ENCODE results near the gene MAMSTR. TPM values are rescaled to one million over a fixed set of nuclear protein-coding genes. Genes with fewer than 3 reads are reported as not detected.

MAMSTR gene
- total and polyA plus RNA-seq, 2 donors (not counting 1 experiment from before 2014, with no cell fraction given), result 0.60 to 1.6 TPM

DNA sequence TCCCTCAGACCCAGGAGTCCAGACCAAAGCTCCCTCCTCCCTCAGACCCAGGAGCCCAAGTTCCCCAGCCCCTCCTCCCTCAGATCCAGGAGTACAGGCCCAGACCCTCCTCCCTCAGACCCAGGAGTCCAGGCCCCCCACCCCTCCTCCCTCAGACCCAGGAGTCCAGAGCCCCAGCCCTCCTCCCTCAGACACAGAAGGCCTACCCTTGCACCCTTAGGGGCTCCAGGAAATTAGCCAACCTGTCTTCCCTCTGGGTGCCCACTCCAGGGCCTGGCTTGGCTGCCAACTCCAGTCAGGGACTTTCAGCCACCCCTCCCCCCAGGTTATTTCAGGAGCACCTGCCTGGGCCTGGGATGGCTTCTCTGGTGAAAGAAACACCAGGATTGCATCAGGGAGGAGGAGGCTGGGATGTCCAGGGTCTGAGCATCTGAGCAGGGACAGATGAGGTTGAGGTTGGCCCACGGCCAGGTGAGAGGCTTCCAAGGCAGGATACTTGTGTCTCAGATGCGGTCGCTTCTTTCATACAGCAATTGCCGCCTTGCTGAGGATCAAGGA is 35.6 kb upstream of the MAMSTR start, which contains the start of gene FGF21:
TSS of gene FGF21 (plus strand) at position 441 of the 558 bp plus-strand sequence. CDS start 713 bp downstream, outside the sequence.
- H3K4me2 ChIP-seq (replicated peaks; ENCODE audit: low read depth, low read length, poor library complexity, severe bottlenecking), result no peak within 1 kb of the TSS
- no peaks in the 10 kb centered on the region for H3K79me2 ChIP-seq (ENCODE audit: control insufficient read depth, insufficient read depth, low read length)
- peaks cover 0 to 56% (median 20%) of the 10 kb centered on the region in 4 experiments for H3K27me3 ChIP-seq (replicated peaks in 1 of 4; ENCODE audit: control extremely low read depth in 1 of 4, control insufficient read depth in 3 of 4, insufficient read depth in 4 of 4, low read length in 3 of 4)
- H3K4me1 ChIP-seq (ENCODE audit: control insufficient read depth in 2 of 2, insufficient read depth in 2 of 2, low read length in 2 of 2), result peaks cover 15 to 16% of the 10 kb centered on the region in 2 donors
- Mint-ChIP-seq H3K27me3 (peaks cover 34% of the 10 kb centered on the region), H3K27ac (no peak within 1 kb of the TSS), H3K4me3 (no peak within 1 kb of the TSS), H3K4me1 (peaks cover 15% of the 10 kb centered on the region), H3K9me3 (ENCODE audit: insufficient read depth) (no peaks in the 10 kb centered on the region)
- H4K20me1 ChIP-seq (ENCODE audit: control insufficient read depth, insufficient read depth, low read length, poor library complexity, severe bottlenecking), result no peaks in the 10 kb centered on the region
- no peak within 1 kb of the TSS for H2AFZ ChIP-seq (ENCODE audit: insufficient read depth, low read depth, low read length, poor library complexity, severe bottlenecking)
- H3K9me3 ChIP-seq (ENCODE audit: control extremely low read depth in 1 of 3, control insufficient read depth in 2 of 3, insufficient read depth in 1 of 3, low read length in 2 of 3), result peaks cover 0 to 9% (median 0%) of the 10 kb centered on the region in 3 donors
- ChIA-PET POLR2A (no interaction called here), CTCF (no interaction called here)
- H3K36me3 ChIP-seq (replicated peaks in 1 of 2; ENCODE audit: control extremely low read depth in 1 of 2, control insufficient read depth in 1 of 2, extremely low read depth in 1 of 2, insufficient read depth in 2 of 2, low read length in 1 of 2), result no peaks in the 10 kb centered on the region
- TF ChIP-seq, protein P1, sequence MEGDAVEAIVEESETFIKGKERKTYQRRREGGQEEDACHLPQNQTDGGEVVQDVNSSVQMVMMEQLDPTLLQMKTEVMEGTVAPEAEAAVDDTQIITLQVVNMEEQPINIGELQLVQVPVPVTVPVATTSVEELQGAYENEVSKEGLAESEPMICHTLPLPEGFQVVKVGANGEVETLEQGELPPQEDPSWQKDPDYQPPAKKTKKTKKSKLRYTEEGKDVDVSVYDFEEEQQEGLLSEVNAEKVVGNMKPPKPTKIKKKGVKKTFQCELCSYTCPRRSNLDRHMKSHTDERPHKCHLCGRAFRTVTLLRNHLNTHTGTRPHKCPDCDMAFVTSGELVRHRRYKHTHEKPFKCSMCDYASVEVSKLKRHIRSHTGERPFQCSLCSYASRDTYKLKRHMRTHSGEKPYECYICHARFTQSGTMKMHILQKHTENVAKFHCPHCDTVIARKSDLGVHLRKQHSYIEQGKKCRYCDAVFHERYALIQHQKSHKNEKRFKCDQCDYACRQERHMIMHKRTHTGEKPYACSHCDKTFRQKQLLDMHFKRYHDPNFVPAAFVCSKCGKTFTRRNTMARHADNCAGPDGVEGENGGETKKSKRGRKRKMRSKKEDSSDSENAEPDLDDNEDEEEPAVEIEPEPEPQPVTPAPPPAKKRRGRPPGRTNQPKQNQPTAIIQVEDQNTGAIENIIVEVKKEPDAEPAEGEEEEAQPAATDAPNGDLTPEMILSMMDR (IDR thresholded peaks at IDR 0.05), result no peak
- no peak for TF ChIP-seq EZH2 (IDR thresholded peaks at IDR 0.05; ENCODE audit: borderline replicate concordance, insufficient read depth, low read depth, low read length, poor library complexity, severe bottlenecking)
- intact Hi-C loops (cut with micrococcal nuclease), result no loop called here
- 97% methylated on average over 3 of the region's 4 CpGs for WGBS (ENCODE audit: insufficient coverage)
- no peak within 1 kb of the TSS for H3K9ac ChIP-seq (ENCODE audit: low read length)
- no peak within 1 kb of the TSS for H3K4me3 ChIP-seq (ENCODE audit: control extremely low read depth in 1 of 5, extremely low read depth in 1 of 5, insufficient read depth in 1 of 5, low read depth in 2 of 5, low read length in 4 of 5)
- H3K27ac ChIP-seq (ENCODE audit: low read length in 2 of 2), result no peak within 1 kb of the TSS
- ATAC-seq (ENCODE audit: low read depth) (no peak), DNase-seq (no peak)

Measured in B cell (primary cell).